GM12801 (cell line): Measurements from ENCODE around the gene MSX1.

ENCODE experiments used
- TF ChIP-seq, protein P1 (sequence below): IDR thresholded peaks from one replicate; pipeline ENCODE4 v1.5.1; 2011; ENCODE audit warnings: control low read depth; ENCODE audit not compliant: insufficient read length; ENCODE audit errors: extremely low read depth

MSX1 gene

DNA sequence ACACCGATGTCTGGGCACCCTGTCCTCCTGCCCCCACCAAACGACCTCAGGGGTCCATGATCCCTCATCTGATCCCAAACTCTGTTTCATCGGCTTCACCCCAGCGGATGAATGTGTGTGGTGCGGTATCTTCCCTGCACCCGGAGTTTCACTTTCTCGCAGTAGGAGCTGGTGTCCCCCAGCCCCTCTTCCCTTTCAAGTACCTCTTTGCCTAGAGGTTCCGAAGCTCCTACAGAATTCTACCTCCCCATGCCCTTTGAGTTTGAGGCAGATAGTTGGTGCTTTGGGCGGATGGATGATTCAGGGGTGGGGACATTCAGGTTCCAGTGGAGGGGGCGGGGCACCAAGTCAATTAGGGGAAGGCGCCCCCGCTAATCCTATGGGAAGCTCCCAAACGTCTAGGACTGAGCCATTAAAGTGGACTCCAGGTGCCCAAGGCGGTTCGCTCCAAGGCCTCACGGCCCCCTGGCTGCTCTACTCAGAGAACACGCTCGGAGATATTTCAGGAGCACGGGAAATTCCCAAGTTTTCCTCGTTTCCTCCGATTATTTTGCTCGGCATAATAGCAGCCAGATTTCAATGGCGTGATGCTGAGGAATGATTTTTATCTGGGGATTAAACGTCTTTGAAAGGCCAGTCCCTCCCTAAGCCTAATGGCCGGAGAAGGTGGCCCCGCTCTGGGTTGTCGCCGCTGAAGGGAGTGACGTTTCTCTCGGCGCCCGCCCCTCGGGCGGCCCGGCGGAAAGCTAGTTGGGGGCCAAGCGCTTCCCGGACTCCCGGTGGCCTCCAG, 1.3 kb downstream of the MSX1 start:
- TF ChIP-seq, protein P1, sequence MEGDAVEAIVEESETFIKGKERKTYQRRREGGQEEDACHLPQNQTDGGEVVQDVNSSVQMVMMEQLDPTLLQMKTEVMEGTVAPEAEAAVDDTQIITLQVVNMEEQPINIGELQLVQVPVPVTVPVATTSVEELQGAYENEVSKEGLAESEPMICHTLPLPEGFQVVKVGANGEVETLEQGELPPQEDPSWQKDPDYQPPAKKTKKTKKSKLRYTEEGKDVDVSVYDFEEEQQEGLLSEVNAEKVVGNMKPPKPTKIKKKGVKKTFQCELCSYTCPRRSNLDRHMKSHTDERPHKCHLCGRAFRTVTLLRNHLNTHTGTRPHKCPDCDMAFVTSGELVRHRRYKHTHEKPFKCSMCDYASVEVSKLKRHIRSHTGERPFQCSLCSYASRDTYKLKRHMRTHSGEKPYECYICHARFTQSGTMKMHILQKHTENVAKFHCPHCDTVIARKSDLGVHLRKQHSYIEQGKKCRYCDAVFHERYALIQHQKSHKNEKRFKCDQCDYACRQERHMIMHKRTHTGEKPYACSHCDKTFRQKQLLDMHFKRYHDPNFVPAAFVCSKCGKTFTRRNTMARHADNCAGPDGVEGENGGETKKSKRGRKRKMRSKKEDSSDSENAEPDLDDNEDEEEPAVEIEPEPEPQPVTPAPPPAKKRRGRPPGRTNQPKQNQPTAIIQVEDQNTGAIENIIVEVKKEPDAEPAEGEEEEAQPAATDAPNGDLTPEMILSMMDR: no peak

DNA sequence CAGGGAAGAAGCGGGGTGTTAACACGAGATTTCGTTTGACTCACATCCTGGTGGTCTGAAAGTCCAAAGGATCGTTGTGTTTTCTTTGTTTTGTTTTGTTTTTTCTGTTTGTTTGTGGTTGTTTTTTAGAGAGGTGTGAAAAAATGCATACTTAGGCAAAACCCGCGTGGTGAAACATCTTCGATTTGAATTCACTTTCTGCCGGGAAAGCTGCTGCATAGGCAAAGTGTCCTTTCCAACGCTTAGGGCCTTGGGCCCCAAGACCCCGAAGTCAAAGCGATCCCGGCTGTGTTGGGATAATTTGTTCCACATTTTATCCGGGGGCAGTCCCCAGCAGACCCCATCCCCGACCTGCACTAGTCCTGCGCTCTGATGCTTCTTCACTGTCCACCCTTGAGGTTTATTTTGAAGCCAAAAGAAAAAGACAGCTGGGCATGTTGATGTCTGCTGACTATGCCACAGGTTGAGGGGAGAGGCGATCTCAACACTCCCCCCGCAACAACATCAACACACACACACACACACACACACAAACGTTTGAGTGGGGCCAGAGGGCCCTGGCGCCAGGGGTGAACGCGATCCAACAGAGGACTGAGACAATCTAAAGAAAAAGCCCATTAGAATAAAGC, 2.0 kb downstream of the MSX1 start:
- TF ChIP-seq, protein P1: no peak

DNA sequence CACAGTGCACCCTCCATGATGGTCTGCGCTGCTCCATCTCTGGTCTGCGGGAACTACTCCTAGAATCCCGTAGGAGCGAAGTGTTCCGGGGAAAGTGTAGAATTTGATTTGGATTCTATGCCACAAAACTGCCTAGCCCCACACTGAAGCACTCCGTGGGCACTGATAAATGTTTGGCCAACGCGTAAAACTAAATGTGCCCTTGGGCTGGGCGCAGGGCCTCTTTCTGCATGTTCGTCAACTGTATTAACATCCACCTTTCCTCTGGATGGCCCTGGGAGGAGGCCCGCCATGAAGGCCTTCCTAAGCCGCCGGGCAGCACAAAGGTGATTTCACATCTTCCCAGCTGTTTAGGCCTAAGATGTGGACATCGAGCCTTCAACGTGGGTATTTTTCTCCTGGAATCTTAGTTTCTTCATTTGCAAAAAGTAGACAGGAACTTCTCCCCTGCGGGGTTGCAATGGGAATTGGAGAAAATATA, 2.6 kb downstream of the MSX1 start:
- TF ChIP-seq, protein P1: no peak

DNA sequence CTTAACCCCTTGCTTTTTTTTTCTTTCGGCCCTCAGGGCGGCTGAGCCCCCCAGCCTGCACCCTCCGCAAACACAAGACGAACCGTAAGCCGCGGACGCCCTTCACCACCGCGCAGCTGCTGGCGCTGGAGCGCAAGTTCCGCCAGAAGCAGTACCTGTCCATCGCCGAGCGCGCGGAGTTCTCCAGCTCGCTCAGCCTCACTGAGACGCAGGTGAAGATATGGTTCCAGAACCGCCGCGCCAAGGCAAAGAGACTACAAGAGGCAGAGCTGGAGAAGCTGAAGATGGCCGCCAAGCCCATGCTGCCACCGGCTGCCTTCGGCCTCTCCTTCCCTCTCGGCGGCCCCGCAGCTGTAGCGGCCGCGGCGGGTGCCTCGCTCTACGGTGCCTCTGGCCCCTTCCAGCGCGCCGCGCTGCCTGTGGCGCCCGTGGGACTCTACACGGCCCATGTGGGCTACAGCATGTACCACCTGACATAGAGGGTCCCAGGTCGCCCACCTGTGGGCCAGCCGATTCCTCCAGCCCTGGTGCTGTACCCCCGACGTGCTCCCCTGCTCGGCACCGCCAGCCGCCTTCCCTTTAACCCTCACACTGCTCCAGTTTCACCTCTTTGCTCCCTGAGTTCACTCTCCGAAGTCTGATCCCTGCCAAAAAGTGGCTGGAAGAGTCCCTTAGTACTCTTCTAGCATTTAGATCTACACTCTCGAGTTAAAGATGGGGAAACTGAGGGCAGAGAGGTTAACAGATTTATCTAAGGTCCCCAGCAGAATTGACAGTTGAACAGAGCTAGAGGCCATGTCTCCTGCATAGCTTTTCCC, 3.4 kb downstream of the MSX1 start:
- TF ChIP-seq, protein P1: no peak

DNA sequence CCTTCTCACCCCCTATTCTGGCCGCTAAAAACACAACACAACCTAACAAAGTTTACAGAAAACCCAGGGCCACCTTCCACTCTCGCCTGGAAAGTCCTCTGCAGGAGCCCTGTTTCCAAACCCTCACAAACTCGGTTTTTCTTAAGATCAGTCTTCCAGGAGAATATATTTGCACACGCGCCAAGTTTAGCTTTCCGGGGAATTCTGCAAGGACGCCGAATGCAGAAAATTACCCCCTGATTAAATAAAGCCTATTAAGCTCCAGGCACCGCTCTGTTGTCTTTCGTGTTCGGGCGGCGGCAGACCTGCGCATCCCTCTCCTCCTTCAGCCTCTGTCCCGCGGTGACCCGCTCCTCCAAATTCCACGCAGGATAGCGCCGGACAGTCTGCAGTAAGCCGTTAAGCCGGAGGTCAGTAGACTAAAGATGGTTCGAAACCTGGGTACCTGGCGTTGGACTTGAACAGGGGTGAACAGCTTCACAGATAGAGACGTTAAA, 5.0 kb downstream of the MSX1 start:
- TF ChIP-seq, protein P1: no peak

- TF ChIP-seq, protein P1: no peak
Measured at GRCh38 chr4:4864940-4865704, 5.7 kb downstream of the MSX1 start.
